HEK293 (cell line): ENCODE data around the gene ZBTB5.

Source experiments
- CTCF ChIA-PET: fragments of 350-600 bp; formaldehyde crosslinking; extraction: SDS; loops from one replicate; lab custom pipeline; 2021; ENCODE audit warnings: antibody characterized with exemption; lab: Yijun Ruan, JAX
- POLR2A ChIA-PET: fragments of 300-600 bp; formaldehyde crosslinking; extraction: SDS; loops from one replicate; lab custom pipeline; 2020; ENCODE audit warnings: antibody characterized with exemption, inconsistent platforms; lab: Yijun Ruan, JAX
- H3K27ac ChIP-seq: fragments of 200-500 bp; sonication (Bioruptor generic); 2 replicates; pipeline ENCODE4 v1.5.1; 2014; ENCODE audit warnings: low read depth, low read length, control low read depth, inconsistent platforms; ENCODE audit errors: extremely low read depth
- H3K36me3 ChIP-seq, 2 experiments: fragments of 200-500 bp in 1 of 2; sonication (Bioruptor generic) in 1 of 2; 1 replicate in 1 of 2; 2 replicates in 1 of 2; pipeline ENCODE4 v1.5.1; 2014 to 2017; ENCODE audit warnings: inconsistent platforms in 2 of 2, low read length in 2 of 2; ENCODE audit not compliant: control insufficient read depth in 2 of 2, insufficient read depth in 1 of 2
- H3K4me1 ChIP-seq: fragments of 200-500 bp; sonication (Bioruptor generic); 2 replicates; pipeline ENCODE4 v1.5.1; 2014; ENCODE audit warnings: mild to moderate bottlenecking, low read length, inconsistent platforms; ENCODE audit not compliant: control insufficient read depth, insufficient read depth
- H3K4me3 ChIP-seq: 2 replicates; pipeline ENCODE4 v1.5.1; 2011; ENCODE audit warnings: low read depth, mild to moderate bottlenecking, control low read depth, low read length, moderate library complexity
- H3K9me3 ChIP-seq: fragments of 200-500 bp; sonication (Bioruptor generic); 2 replicates; pipeline ENCODE4 v1.5.1; 2014; ENCODE audit warnings: low read depth, low read length, inconsistent platforms; ENCODE audit not compliant: control insufficient read depth, insufficient read depth
- BCL11A ChIP-seq: fragments of 450-650 bp; formaldehyde crosslinking; IDR thresholded peaks from 2 replicates; pipeline ENCODE4 v1.5.1; 2016; ENCODE audit warnings: low read depth, missing biosample characterization, missing genetic modification characterization
- BCL11B ChIP-seq: fragments of 450-650 bp; formaldehyde crosslinking; IDR thresholded peaks from 2 replicates; pipeline ENCODE4 v1.5.1; 2016; ENCODE audit warnings: low read depth, missing biosample characterization, missing genetic modification characterization
- HOXD13 ChIP-seq: sonication (generic); formaldehyde crosslinking; IDR thresholded peaks from 2 replicates; pipeline ENCODE4 v1.8.0; 2022; ENCODE audit warnings: missing genetic modification reagents, borderline replicate concordance
- REPIN1 ChIP-seq: fragments of 450-650 bp; formaldehyde crosslinking; IDR thresholded peaks from 2 replicates; pipeline ENCODE4 v1.5.1; 2017; ENCODE audit warnings: missing biosample characterization, missing genetic modification characterization, low read depth
- SP2 ChIP-seq: fragments of 450-650 bp; formaldehyde crosslinking; IDR thresholded peaks from 2 replicates; pipeline ENCODE4 v1.5.1; 2016; ENCODE audit warnings: missing biosample characterization, missing genetic modification characterization
- SP3 ChIP-seq: fragments of 450-650 bp; formaldehyde crosslinking; IDR thresholded peaks from 2 replicates; pipeline ENCODE4 v1.5.1; 2016; ENCODE audit warnings: missing biosample characterization, missing genetic modification characterization
- ZFHX2 ChIP-seq: fragments of 450-650 bp; formaldehyde crosslinking; conservative IDR thresholded peaks from 2 replicates; pipeline ENCODE4 v1.5.1; 2016; ENCODE audit warnings: missing biosample characterization, missing genetic modification characterization
- ZFP3 ChIP-seq: fragments of 450-650 bp; formaldehyde crosslinking; IDR thresholded peaks from 2 replicates; pipeline ENCODE4 v1.5.1; 2016; ENCODE audit warnings: low read depth, missing biosample characterization, missing genetic modification characterization
- ZFP37 ChIP-seq: fragments of 450-650 bp; formaldehyde crosslinking; IDR thresholded peaks from 2 replicates; pipeline ENCODE4 v1.5.1; 2016; ENCODE audit warnings: missing biosample characterization, missing genetic modification characterization
- ZNF214 ChIP-seq: fragments of 450-650 bp; formaldehyde crosslinking; IDR thresholded peaks from 2 replicates; pipeline ENCODE4 v1.5.1; 2017; ENCODE audit warnings: missing biosample characterization, mild to moderate bottlenecking, missing genetic modification characterization, borderline replicate concordance
- ZNF280D ChIP-seq: fragments of 450-650 bp; formaldehyde crosslinking; IDR thresholded peaks from 2 replicates; pipeline ENCODE4 v1.5.1; 2016; ENCODE audit warnings: missing biosample characterization, missing genetic modification characterization
- ZNF362 ChIP-seq: fragments of 450-650 bp; formaldehyde crosslinking; IDR thresholded peaks from 2 replicates; pipeline ENCODE4 v1.5.1; 2016; ENCODE audit warnings: missing biosample characterization, missing genetic modification characterization
- ZNF37A ChIP-seq: fragments of 450-650 bp; IDR thresholded peaks from 2 replicates; pipeline ENCODE4 v1.5.1; 2018; ENCODE audit warnings: missing biosample characterization, missing genetic modification characterization
- ZNF391 ChIP-seq: fragments of 450-650 bp; formaldehyde crosslinking; IDR thresholded peaks from 2 replicates; pipeline ENCODE4 v1.5.1; 2016; ENCODE audit warnings: low read depth, missing biosample characterization, missing genetic modification characterization, borderline replicate concordance
- ZNF488 ChIP-seq: fragments of 450-650 bp; formaldehyde crosslinking; IDR thresholded peaks from 2 replicates; pipeline ENCODE4 v1.5.1; 2016; ENCODE audit warnings: missing biosample characterization, missing genetic modification characterization
- ZNF510 ChIP-seq: fragments of 450-650 bp; formaldehyde crosslinking; IDR thresholded peaks from 2 replicates; pipeline ENCODE4 v1.5.1; 2018; ENCODE audit warnings: mild to moderate bottlenecking, missing genetic modification characterization, missing biosample characterization; ENCODE audit not compliant: insufficient replicate concordance
- ZNF621 ChIP-seq: fragments of 450-650 bp; formaldehyde crosslinking; IDR thresholded peaks from 2 replicates; pipeline ENCODE4 v1.5.1; 2017; ENCODE audit warnings: missing biosample characterization, missing genetic modification characterization
- ZNF624 ChIP-seq: fragments of 450-650 bp; formaldehyde crosslinking; IDR thresholded peaks from 2 replicates; pipeline ENCODE4 v1.5.1; 2017; ENCODE audit warnings: missing biosample characterization, missing genetic modification characterization
- ZNF785 ChIP-seq: fragments of 450-650 bp; formaldehyde crosslinking; IDR thresholded peaks from 2 replicates; pipeline ENCODE4 v1.5.1; 2016; ENCODE audit warnings: missing biosample characterization, missing genetic modification characterization
- ZNF830 ChIP-seq: fragments of 450-650 bp; IDR thresholded peaks from 2 replicates; pipeline ENCODE4 v1.5.0; 2018; ENCODE audit warnings: missing biosample characterization, missing genetic modification characterization, low read depth, mild to moderate bottlenecking, moderate library complexity
- ZSCAN16 ChIP-seq: fragments of 450-650 bp; formaldehyde crosslinking; IDR thresholded peaks from 2 replicates; pipeline ENCODE4 v1.5.1; 2016; ENCODE audit warnings: missing biosample characterization, missing genetic modification characterization

The ZBTB5 gene

DNA sequence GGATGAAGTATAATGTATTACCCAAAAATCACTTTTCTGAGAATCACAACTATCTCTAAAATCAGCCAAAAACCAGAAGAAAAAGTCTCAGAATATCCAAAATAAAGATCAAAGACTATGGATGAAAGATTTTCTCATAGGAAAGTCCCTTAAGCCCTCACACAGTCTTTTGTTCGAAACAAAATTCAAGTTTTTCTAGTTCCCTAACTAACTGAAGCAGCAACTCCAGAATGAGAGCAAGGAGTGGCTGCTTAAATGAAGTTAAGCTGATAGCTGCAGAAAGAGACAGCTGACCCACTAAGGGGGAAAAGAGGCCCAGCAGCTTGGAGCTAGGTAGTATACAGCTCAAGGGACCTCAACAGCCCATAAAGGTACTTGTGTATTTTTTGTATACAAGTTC is 8.4 kb downstream of the ZBTB5 start (continued):
- TF ChIP-seq BCL11B (no peak), ZNF621 (no peak), ZNF488 (tag by site-specific recombination) (no peak), ZFP3 (tag by site-specific recombination) (no peak), SP2 (tag by site-specific recombination) (no peak)

- TF ChIP-seq ZNF280D (tag by site-specific recombination) (no peak), ZNF510 (tag by site-specific recombination) (no peak), ZFHX2 (tag by site-specific recombination) (peak; percentile 46), ZNF391 (tag by site-specific recombination) (no peak)
- Histone ChIP-seq H3K9me3 (no peaks in the 10 kb centered on the region), H3K4me1 (peaks cover 9% of the 10 kb centered on the region; the same call in 1 of the 2 replicates), H3K27ac (no peak overlapping the region), H3K36me3 (no peaks in the 10 kb centered on the region; a peak in 1 of 3 replicates), H3K4me3 (no peak overlapping the region)
- CTCF ChIA-PET = interaction anchor here (0.9 kb wide), 1 partner anchor 40 kb away, joined by 3 read pairs; no protein-coding TSS in a partner anchor
- POLR2A ChIA-PET = interaction anchor here (1.6 to 3.3 kb wide), 2 partner anchors 9 to 29 kb away, joined by 3 to 20 read pairs; partner anchors contain the start of genes POLR1E and ZBTB5
Measured at GRCh38 chr9:37455884-37456647, 9.2 kb downstream of the ZBTB5 start.

- ChIA-PET POLR2A (no interaction called here), CTCF (interaction anchor here (0.6 kb wide), 1 partner anchor 455 kb away, joined by 6 read pairs; no protein-coding TSS in a partner anchor)
- no peak for TF ChIP-seq HOXD13 (CRISPR knock-in tag)
- no peak for TF ChIP-seq ZNF785 (tag by site-specific recombination)
- no peak for TF ChIP-seq SP3 (tag by site-specific recombination)
- no peak for TF ChIP-seq BCL11A (tag by site-specific recombination)
- TF ChIP-seq ZNF624 (tag by site-specific recombination) = no peak
- TF ChIP-seq ZNF37A (tag by site-specific recombination) = no peak
- no peak for TF ChIP-seq ZNF362
- TF ChIP-seq ZSCAN16 = no peak
- no peak for TF ChIP-seq ZNF830
- no peak for TF ChIP-seq ZFP37 (tag by site-specific recombination)
- no peak for TF ChIP-seq REPIN1 (tag by site-specific recombination)
- no peak for TF ChIP-seq ZNF214 (tag by site-specific recombination)
- Histone ChIP-seq H3K4me3 (no peak overlapping the region), H3K36me3 (peaks cover 0 to 7% of the 10 kb centered on the region in 2 experiments; a peak in 2 of 3 replicates), H3K27ac (no peak overlapping the region), H3K4me1 (peaks cover 9% of the 10 kb centered on the region; the same call in 1 of the 2 replicates), H3K9me3 (no peaks in the 10 kb centered on the region)
Measured at GRCh38 chr9:37454238-37454637, 11.0 kb downstream of the ZBTB5 start.
